CD4-positive, alpha-beta T cell treated with Interleukin-17A for 4 hours (primary cell): ENCODE results near the gene IQCM.
"Not testable (repeated sequence)": the region's sequence is repeated elsewhere in the genome, so short reads cannot be mapped to it uniquely, and the experiment has no call there.

Source experiments
- DNase-seq: peaks from one replicate; pipeline ENCODE4 v3.0.0-alpha.2; 2020; ENCODE audit warnings: mixed read lengths

IQCM gene

GRCh38 chr4:149426461-149426860 lies 389.2 kb downstream of the IQCM start:
- DNase-seq = no peak

- no peak for DNase-seq
These were observed 406.1 kb downstream of the IQCM start for GRCh38 chr4:149409555-149409962.

GRCh38 chr4:149409146-149409545 lies 406.5 kb downstream of the IQCM start:
- no peak for DNase-seq

GRCh38 chr4:149404143-149404542 lies 411.5 kb downstream of the IQCM start:
- DNase-seq = no peak

- no peak for DNase-seq
These were observed 412.6 kb downstream of the IQCM start for GRCh38 chr4:149403081-149403480.

GRCh38 chr4:149398993-149399392 lies 416.6 kb downstream of the IQCM start:
- no peak for DNase-seq

GRCh38 chr4:149370785-149371420 lies 444.7 kb downstream of the IQCM start:
- no peak for DNase-seq

- no peak for DNase-seq
These were observed 445.6 kb downstream of the IQCM start for GRCh38 chr4:149370002-149370401.

- DNase-seq = no peak
These were observed 462.4 kb downstream of the IQCM start for GRCh38 chr4:149353241-149353640.

- DNase-seq = no peak
These were observed 466.1 kb downstream of the IQCM start for GRCh38 chr4:149349541-149349940.

- DNase-seq = no peak
These were observed 468.5 kb downstream of the IQCM start for GRCh38 chr4:149347139-149347538.

- no peak for DNase-seq
These were observed 470.2 kb downstream of the IQCM start for GRCh38 chr4:149345424-149345823.

- no peak for DNase-seq
These were observed 471.2 kb downstream of the IQCM start for GRCh38 chr4:149344436-149344835.

GRCh38 chr4:149343614-149344013 lies 472.0 kb downstream of the IQCM start:
- DNase-seq = no peak

GRCh38 chr4:149341117-149341516 lies 474.5 kb downstream of the IQCM start:
- not testable (repeated sequence) for DNase-seq

- DNase-seq = no peak
These were observed 487.5 kb downstream of the IQCM start for GRCh38 chr4:149328161-149328560.

GRCh38 chr4:149322203-149322602 lies 493.4 kb downstream of the IQCM start:
- no peak for DNase-seq

GRCh38 chr4:149321438-149321837 lies 494.2 kb downstream of the IQCM start:
- DNase-seq = no peak

GRCh38 chr4:149311076-149311475 lies 504.6 kb downstream of the IQCM start:
- DNase-seq = no peak

- DNase-seq = no peak
These were observed 509.1 kb downstream of the IQCM start for GRCh38 chr4:149306537-149306936.
